Kidney (tissue), 14 donors: Measurements from ENCODE around the gene PNPLA5. TPM values are rescaled to one million over a fixed set of nuclear protein-coding genes. Genes with fewer than 3 reads are reported as not detected.

Experiments used
- DNase-seq, 5 donors: peaks; one replicate each; pipeline ENCODE4 v3.0.0-alpha.2; 2013 to 2020
- FAIRE-seq: peaks from 2 replicates; lab custom pipeline; 2012; peaks lifted over from hg19 to GRCh38; lab: Jason Lieb, UNC
- H3K27ac ChIP-seq, 2 donors: one replicate each; pipeline ENCODE4 v1.7.0; 2013; ENCODE audit warnings: low read depth in 2 of 2, low read length in 2 of 2, inconsistent platforms in 1 of 2
- H3K27me3 ChIP-seq: one replicate; pipeline ENCODE4 v1.7.1; 2013; ENCODE audit warnings: low read length, inconsistent platforms; ENCODE audit not compliant: control insufficient read depth, insufficient read depth
- H3K36me3 ChIP-seq, 3 donors: one replicate each; pipeline versions ENCODE4 v1.7.0 to v1.7.1; 2013; ENCODE audit warnings: low read length in 3 of 3, control low read depth in 1 of 3, inconsistent platforms in 1 of 3; ENCODE audit not compliant: insufficient read depth in 3 of 3, control insufficient read depth in 2 of 3
- H3K4me1 ChIP-seq, 3 donors: one replicate each; pipeline versions ENCODE4 v1.7.0 to v1.7.1; 2013; ENCODE audit warnings: low read length in 3 of 3, inconsistent platforms in 1 of 3, low read depth in 1 of 3; ENCODE audit not compliant: control insufficient read depth in 2 of 3, insufficient read depth in 2 of 3
- H3K4me3 ChIP-seq, 3 donors: one replicate each; pipeline versions ENCODE4 v1.7.0 to v1.8.1; 2013; ENCODE audit warnings: low read length in 3 of 3, control low read depth in 1 of 3, inconsistent platforms in 1 of 3
- H3K9ac ChIP-seq, 3 donors: one replicate each; pipeline versions ENCODE4 v1.7.0 to v1.7.1; 2013; ENCODE audit warnings: low read length in 3 of 3, control low read depth in 1 of 3, inconsistent platforms in 1 of 3
- H3K9me3 ChIP-seq, 3 donors: one replicate each; pipeline versions ENCODE4 v1.7.0 to v1.7.1; 2013; ENCODE audit warnings: low read length in 3 of 3, control low read depth in 1 of 3, inconsistent platforms in 1 of 3; ENCODE audit not compliant: control insufficient read depth in 2 of 3, insufficient read depth in 1 of 3
- CTCF ChIP-seq: IDR thresholded peaks from 3 replicates; pipeline ENCODE4 v1.5.1; 2012; ENCODE audit warnings: mild to moderate bottlenecking, moderate library complexity, borderline replicate concordance; ENCODE audit not compliant: insufficient read depth; ENCODE audit errors: extremely low read depth
- intact Hi-C: fragments of 100-400 bp; cut with DNase I; formaldehyde crosslinking; loops from one replicate; pipeline ENCODE4 v1.11.1; 2022
- polyA plus RNA-seq: library from polyadenylated mRNA; stranded (reverse); fragments of 350-450 nt; fragmentation: Illumina TruSeq; extraction: RNeasy Lipid Tissue Mini Kit (QIAGEN cat#74804); gene quantifications from one replicate; pipeline ENCODE4 v1.2.3, GENCODE V29; 2014; ENCODE audit warnings: low read depth, low replicate concordance; ENCODE audit not compliant: insufficient read depth
- total RNA-seq: library from RNA; stranded (reverse); fragmentation: NEBNext Ultra II Directional; extraction: Animal tissue kit (Norgen Biotek cat#: 25700); gene quantifications from one replicate; pipeline ENCODE4 v1.2.1, GENCODE V29; 2021
- donor health status: control.
- donor health status: control.
- donor health status: control.
- donor health status: control.
- donor health status: control.
- donor health status: DM: yes; HTN: yes; CAD: no.
- donor health status: Normal renal cell carcinoma (clear cell type).

The PNPLA5 gene
- total and polyA plus RNA-seq, 2 donors from 2014 or later = not detected

GRCh38 chr22:43901976-43902643 is 10.3 kb upstream of the PNPLA5 start:
- Histone ChIP-seq H3K27ac (no peak overlapping the region), H3K9ac (no peak overlapping the region), H3K9me3 (no peaks in the 10 kb centered on the region), H3K36me3 (no peaks in the 10 kb centered on the region), H3K27me3 (no peaks in the 10 kb centered on the region), H3K4me3 (no peak overlapping the region), H3K4me1 (no peaks in the 10 kb centered on the region)
- FAIRE-seq = no peak
- intact Hi-C loops = no loop called here
- TF ChIP-seq CTCF = no peak
- no peak for DNase-seq

GRCh38 chr22:43900206-43900605 is 8.4 kb upstream of the PNPLA5 start:
- no peak for DNase-seq
- H3K9ac ChIP-seq = no peak overlapping the region
- H3K27me3 ChIP-seq = no peaks in the 10 kb centered on the region
- H3K27ac ChIP-seq = no peak overlapping the region
- no peak overlapping the region for H3K4me3 ChIP-seq
- intact Hi-C loops = no loop called here
- TF ChIP-seq CTCF = no peak
- no peaks in the 10 kb centered on the region for H3K36me3 ChIP-seq
- FAIRE-seq = no peak
- no peaks in the 10 kb centered on the region for H3K4me1 ChIP-seq
- H3K9me3 ChIP-seq = no peaks in the 10 kb centered on the region

GRCh38 chr22:43897751-43898261 is 6.0 kb upstream of the PNPLA5 start:
- intact Hi-C loops = no loop called here
- TF ChIP-seq CTCF = no peak
- no peak for FAIRE-seq
- Histone ChIP-seq H3K4me3 (no peak overlapping the region), H3K27me3 (no peaks in the 10 kb centered on the region), H3K36me3 (no peaks in the 10 kb centered on the region), H3K4me1 (no peaks in the 10 kb centered on the region), H3K9me3 (no peaks in the 10 kb centered on the region), H3K9ac (no peak overlapping the region), H3K27ac (no peak overlapping the region)
- no peak for DNase-seq
